Suprapubic skin (tissue), 4 donors: Measurements from ENCODE around the gene HOXC5. TPM values are rescaled to one million over a fixed set of nuclear protein-coding genes. Genes with fewer than 3 reads are reported as not detected.

Experiments used
- DNase-seq, 2 donors: peaks; one replicate each; pipeline ENCODE4 v3.0.0-alpha.2; 2019; ENCODE audit warnings: low spot score in 2 of 2
- H3K27ac ChIP-seq: fragments of 200-600 bp; sonication (generic); one replicate; pipeline ENCODE4 v1.5.1; 2019
- H3K27me3 ChIP-seq: fragments of 200-600 bp; sonication (generic); one replicate; pipeline ENCODE4 v1.5.1; 2019
- H3K36me3 ChIP-seq: fragments of 200-600 bp; sonication (generic); one replicate; pipeline ENCODE4 v1.5.1; 2019
- H3K4me1 ChIP-seq: fragments of 200-600 bp; sonication (generic); one replicate; pipeline ENCODE4 v1.5.1; 2019
- H3K4me3 ChIP-seq: fragments of 200-600 bp; sonication (generic); one replicate; pipeline ENCODE4 v1.5.1; 2019; ENCODE audit warnings: mild to moderate bottlenecking
- H3K9me3 ChIP-seq: fragments of 200-600 bp; sonication (generic); one replicate; pipeline ENCODE4 v1.5.1; 2019
- EP300 ChIP-seq: sonication (generic); formaldehyde crosslinking; IDR thresholded peaks from one replicate; pipeline ENCODE4 v1.6.1; 2017; ENCODE audit warnings: antibody characterized with exemption
- POLR2A ChIP-seq, 2 donors: fragments of 450-650 bp; IDR thresholded peaks; one replicate each; pipeline ENCODE4 v1.6.1; 2017; ENCODE audit warnings: antibody characterized with exemption in 2 of 2, mild to moderate bottlenecking in 2 of 2, moderate library complexity in 2 of 2
- POLR2AphosphoS5 ChIP-seq, 3 donors: sonication (generic); formaldehyde crosslinking; IDR thresholded peaks; one replicate each; pipeline ENCODE4 v1.6.1; 2017; ENCODE audit warnings: antibody characterized with exemption in 3 of 3
- WGBS: methylation state at CpG from one replicate; pipeline ENCODE4 v1.1.5; 2018; 5-methylcytosine and 5-hydroxymethylcytosine counted together
- total RNA-seq, 4 donors: library from RNA; depleted of rRNA; stranded (reverse); fragments of >200 nt; gene quantifications; one replicate each; pipeline ENCODE4 v1.1.0, GENCODE V29; 2016
- TF ChIP-seq, protein P1 (sequence below), 2 donors: fragments of 200-600 bp in 1 of 2; fragments of 450-650 bp in 1 of 2; sonication (generic) in 1 of 2; IDR thresholded peaks; one replicate each; pipeline ENCODE4 v1.5.1; 2016 to 2019; ENCODE audit warnings: antibody characterized with exemption in 2 of 2, mild to moderate bottlenecking in 1 of 2, moderate library complexity in 1 of 2

Gene HOXC5
- total RNA-seq, 4 donors from 2014 or later, result 0.26 to 3.5 (median 0.49) TPM; not detected in 1

DNA sequence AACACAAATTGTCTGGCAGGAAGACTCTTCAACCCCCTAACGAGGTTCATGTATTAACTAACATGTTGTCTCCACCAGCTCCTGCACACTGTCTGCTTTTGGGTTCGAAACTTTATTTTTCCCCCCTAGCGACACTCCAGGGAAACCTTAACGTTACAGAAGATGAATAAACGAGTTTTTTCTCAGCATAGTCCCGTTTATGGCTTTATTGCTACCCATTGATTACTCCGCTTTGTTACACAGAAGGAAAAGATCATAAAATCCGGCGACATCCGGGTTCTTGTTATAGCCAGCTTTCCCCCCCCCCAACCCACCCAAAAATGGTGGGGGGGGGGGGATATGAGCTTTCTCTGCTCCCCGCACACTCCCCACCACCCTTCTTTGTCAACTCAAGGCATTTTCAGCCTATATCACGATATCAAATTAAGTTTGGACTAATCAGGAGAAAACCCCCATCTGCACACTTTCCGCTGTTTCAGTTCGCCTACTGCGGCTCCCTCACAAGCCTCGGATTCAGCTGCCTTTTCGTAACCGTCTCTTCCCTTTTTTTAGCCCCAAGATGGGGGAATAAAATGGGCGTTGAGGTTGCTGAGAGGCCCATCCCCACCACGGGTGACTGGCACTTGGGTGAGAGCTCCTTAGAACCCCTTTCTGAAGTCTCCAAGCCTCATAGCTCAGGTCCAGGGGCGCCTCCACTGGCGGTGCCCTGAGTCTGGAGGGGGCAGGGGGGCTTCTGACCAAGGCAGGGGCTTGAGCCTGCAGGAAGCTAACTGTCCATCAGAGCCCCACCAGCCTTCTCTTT, 6.0 kb upstream of the HOXC5 start:
- Histone ChIP-seq H3K4me3 (peak overlapping the region; percentile 49), H3K27me3 (peaks cover 32% of the 10 kb centered on the region), H3K9me3 (no peaks in the 10 kb centered on the region), H3K36me3 (no peaks in the 10 kb centered on the region), H3K4me1 (peaks cover 81% of the 10 kb centered on the region), H3K27ac (peak overlapping the region; percentile 98)
- TF ChIP-seq POLR2AphosphoS5 (IDR thresholded peaks at IDR 0.05) (no peak), EP300 (no peak), POLR2A (IDR thresholded peaks at IDR 0.05) (no peak)
- TF ChIP-seq, protein P1, sequence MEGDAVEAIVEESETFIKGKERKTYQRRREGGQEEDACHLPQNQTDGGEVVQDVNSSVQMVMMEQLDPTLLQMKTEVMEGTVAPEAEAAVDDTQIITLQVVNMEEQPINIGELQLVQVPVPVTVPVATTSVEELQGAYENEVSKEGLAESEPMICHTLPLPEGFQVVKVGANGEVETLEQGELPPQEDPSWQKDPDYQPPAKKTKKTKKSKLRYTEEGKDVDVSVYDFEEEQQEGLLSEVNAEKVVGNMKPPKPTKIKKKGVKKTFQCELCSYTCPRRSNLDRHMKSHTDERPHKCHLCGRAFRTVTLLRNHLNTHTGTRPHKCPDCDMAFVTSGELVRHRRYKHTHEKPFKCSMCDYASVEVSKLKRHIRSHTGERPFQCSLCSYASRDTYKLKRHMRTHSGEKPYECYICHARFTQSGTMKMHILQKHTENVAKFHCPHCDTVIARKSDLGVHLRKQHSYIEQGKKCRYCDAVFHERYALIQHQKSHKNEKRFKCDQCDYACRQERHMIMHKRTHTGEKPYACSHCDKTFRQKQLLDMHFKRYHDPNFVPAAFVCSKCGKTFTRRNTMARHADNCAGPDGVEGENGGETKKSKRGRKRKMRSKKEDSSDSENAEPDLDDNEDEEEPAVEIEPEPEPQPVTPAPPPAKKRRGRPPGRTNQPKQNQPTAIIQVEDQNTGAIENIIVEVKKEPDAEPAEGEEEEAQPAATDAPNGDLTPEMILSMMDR (IDR thresholded peaks at IDR 0.05), result no peak
- no peak for DNase-seq
- WGBS, result 41% methylated on average over 22 of the region's 22 CpGs

DNA sequence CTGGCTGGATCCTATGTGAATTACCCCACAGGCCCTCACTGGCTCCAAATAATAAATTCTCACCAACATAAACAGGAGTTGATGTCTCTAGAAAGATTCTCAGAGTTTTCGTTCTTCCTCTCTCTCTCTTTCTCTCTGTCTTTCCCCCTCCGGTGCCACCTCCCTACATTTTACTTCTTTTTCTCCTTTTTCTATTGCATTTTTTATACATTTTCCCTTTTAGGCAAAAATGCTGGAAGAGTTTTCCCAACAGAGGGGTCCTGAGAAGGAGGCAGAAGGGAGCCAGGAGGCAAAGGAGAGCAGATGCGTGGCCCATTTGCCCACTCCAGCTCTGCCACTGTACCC, 5.4 kb upstream of the HOXC5 start:
- no peak for DNase-seq
- 56% methylated on average over 3 of the region's 3 CpGs for WGBS
- Histone ChIP-seq H3K4me3 (peak overlapping the region; percentile 49), H3K9me3 (no peaks in the 10 kb centered on the region), H3K36me3 (no peaks in the 10 kb centered on the region), H3K27ac (peak overlapping the region; percentile 98), H3K4me1 (peaks cover 81% of the 10 kb centered on the region), H3K27me3 (peaks cover 37% of the 10 kb centered on the region)
- TF ChIP-seq POLR2A (IDR thresholded peaks at IDR 0.05) (no peak), EP300 (no peak), POLR2AphosphoS5 (IDR thresholded peaks at IDR 0.05) (no peak)
- TF ChIP-seq, protein P1 (IDR thresholded peaks at IDR 0.05), result no peak

DNA sequence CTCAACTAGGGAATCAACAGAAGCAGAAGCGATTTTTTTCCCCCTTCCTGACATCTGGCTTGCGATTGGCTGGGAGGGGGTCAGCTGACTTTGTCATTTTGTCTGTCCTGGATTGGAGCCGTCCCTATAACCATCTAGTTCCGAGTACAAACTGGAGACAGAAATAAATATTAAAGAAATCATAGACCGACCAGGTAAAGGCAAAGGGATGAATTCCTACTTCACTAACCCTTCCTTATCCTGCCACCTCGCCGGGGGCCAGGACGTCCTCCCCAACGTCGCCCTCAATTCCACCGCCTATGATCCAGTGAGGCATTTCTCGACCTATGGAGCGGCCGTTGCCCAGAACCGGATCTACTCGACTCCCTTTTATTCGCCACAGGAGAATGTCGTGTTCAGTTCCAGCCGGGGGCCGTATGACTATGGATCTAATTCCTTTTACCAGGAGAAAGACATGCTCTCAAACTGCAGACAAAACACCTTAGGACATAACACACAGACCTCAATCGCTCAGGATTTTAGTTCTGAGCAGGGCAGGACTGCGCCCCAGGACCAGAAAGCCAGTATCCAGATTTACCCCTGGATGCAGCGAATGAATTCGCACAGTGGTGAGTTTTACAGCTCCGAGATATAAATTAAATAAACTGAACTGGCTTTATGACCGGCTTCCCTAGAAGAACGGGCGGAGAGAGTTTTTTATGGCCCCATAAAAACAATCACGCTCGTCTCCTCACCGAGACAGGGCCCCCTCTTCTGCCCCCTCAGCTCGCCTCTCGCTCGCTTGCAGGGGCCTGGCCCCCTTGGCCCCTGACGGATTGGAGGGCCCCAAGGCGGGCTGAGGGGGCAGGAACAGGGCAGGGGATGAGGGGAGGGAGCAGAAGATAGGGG, 4.3 kb upstream of the HOXC5 start, which contains the start of gene HOXC6:
Gene HOXC6, plus strand, starts transcription at position 127 of the 888 bp plus-strand sequence. Its CDS starts 82 bp downstream, at position 209.
- peak within 1 kb of the TSS; percentile 98 for H3K27ac ChIP-seq
- DNase-seq, result no peak

DNA sequence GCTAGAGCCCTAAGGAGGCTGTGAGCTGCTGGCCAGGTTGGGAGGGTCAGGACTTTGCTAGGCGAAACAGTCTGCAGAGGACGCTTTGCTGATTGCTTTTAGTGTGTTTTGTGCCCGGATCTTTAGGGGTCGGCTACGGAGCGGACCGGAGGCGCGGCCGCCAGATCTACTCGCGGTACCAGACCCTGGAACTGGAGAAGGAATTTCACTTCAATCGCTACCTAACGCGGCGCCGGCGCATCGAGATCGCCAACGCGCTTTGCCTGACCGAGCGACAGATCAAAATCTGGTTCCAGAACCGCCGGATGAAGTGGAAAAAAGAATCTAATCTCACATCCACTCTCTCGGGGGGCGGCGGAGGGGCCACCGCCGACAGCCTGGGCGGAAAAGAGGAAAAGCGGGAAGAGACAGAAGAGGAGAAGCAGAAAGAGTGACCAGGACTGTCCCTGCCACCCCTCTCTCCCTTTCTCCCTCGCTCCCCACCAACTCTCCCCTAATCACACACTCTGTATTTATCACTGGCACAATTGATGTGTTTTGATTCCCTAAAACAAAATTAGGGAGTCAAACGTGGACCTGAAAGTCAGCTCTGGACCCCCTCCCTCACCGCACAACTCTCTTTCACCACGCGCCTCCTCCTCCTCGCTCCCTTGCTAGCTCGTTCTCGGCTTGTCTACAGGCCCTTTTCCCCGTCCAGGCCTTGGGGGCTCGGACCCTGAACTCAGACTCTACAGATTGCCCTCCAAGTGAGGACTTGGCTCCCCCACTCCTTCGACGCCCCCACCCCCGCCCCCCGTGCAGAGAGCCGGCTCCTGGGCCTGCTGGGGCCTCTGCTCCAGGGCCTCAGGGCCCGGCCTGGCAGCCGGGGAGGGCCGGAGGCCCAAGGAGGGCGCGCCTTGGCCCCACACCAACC, 3.1 kb upstream of the HOXC5 start:
- peak overlapping the region; percentile 98 for H3K27ac ChIP-seq
- H3K36me3 ChIP-seq, result no peaks in the 10 kb centered on the region
- H3K9me3 ChIP-seq, result no peaks in the 10 kb centered on the region
- peak overlapping the region; percentile 49 for H3K4me3 ChIP-seq
- H3K27me3 ChIP-seq, result peaks cover 46% of the 10 kb centered on the region
- TF ChIP-seq POLR2AphosphoS5 (IDR thresholded peaks at IDR 0.05) (no peak), POLR2A (IDR thresholded peaks at IDR 0.05) (no peak), EP300 (no peak)
- TF ChIP-seq, protein P1 (IDR thresholded peaks at IDR 0.05), result no peak
- no peak for DNase-seq
- WGBS, result 56% methylated on average over 45 of the region's 53 CpGs
- peaks cover 81% of the 10 kb centered on the region for H3K4me1 ChIP-seq

More for the DNA sequence above, 4.3 kb upstream of the HOXC5 start, which contains the start of gene HOXC6:
- Histone ChIP-seq H3K4me1 (peaks cover 80% of the 10 kb centered on the region), H3K27me3 (peaks cover 40% of the 10 kb centered on the region), H3K36me3 (no peaks in the 10 kb centered on the region), H3K4me3 (peak within 1 kb of the TSS; percentile 49), H3K9me3 (no peaks in the 10 kb centered on the region)
- TF ChIP-seq EP300 (no peak), POLR2A (IDR thresholded peaks at IDR 0.05) (no peak), POLR2AphosphoS5 (IDR thresholded peaks at IDR 0.05) (no peak)
- TF ChIP-seq, protein P1 (IDR thresholded peaks at IDR 0.05), result no peak
- WGBS, result 30% methylated on average over 36 of the region's 36 CpGs
